GM20000 (cell line): ENCODE measurements around the gene RBFOX1.

Experiments
- DNase-seq: peaks from one replicate; pipeline ENCODE4 v3.0.0; 2012; ENCODE audit warnings: low spot score
- CTCF ChIP-seq: IDR thresholded peaks from 2 replicates; pipeline ENCODE4 v1.5.1; 2012; ENCODE audit warnings: mild to moderate bottlenecking, control low read depth; ENCODE audit errors: extremely low read depth, missing control alignments

The RBFOX1 gene

DNA sequence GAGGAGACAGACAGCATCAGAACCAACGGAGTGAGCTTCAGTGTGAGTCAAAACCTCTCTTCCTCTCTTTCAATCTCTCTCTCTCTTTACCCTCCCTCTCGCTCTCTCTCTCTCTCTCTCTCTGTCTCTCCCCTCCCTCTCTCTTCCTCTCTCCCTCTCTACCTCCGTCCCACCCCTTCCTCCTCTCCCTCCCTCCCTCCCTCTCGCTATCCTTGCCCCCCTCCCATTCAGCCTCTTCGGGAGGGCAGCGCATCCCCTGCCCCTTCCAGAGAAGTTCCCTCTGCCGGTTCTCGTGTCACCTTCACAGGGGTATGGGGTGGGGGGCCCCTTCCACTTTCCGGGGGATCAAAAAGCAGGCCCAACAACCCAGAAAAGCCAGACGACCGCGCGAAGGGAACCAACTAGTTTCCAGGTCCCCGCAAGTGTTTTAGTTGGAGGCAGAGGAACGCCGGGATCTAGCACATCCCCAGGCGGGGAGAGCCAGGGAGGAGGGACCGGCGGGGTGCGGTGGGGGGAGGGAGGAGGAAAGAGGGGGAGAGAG, 28.9 kb upstream of the RBFOX1 start:
- no peak for TF ChIP-seq CTCF
- DNase-seq: no peak

GRCh38 chr16:7304279-7304678, 28.4 kb upstream of the RBFOX1 start:
- DNase-seq: no peak

DNA sequence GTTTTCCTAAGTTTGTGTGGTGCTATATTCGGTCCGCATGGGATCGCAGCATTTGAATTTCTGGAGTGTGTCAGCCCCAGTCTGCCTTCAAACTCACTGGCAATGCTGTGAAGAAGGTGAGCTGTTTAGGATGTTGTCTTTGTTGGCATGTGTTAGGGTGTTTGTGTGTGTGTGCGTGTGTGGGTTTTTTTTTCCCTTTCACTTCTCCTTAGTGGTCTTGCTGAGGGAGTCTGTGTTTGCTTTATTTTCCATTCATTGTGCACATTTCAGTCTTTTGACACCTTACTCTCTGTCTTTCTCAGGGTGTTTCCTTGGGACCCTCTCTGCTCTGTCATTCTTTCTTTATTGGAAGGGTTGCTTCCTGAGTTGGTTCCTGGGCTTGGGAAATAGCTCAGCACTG, 27.7 kb upstream of the RBFOX1 start:
- no peak for DNase-seq
- TF ChIP-seq CTCF: no peak

More at GRCh38 chr16:7304279-7304678, 28.4 kb upstream of the RBFOX1 start:
- no peak for TF ChIP-seq CTCF

GRCh38 chr16:7313170-7313569, 19.5 kb upstream of the RBFOX1 start:
- DNase-seq: no peak
- TF ChIP-seq CTCF: no peak

DNA sequence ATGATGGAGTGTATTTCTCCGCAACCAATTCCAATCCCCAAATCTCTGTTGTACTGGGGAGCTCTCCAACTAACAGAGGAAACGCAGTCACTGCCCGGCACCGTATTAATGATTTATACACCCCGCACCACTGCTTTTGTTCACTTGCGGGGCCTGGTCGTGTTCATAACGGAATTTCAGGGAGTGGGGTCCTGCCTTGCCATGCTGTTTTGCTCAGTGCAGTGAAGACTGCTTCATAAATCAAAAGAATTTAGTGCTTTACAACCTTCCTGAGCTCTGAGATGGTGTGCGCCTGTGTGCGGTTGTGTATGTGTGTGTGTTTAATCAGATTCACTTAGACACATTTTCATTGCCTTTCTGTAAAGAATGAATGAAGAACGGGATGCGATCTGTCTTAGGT, 18.5 kb upstream of the RBFOX1 start:
- no peak for DNase-seq
- no peak for TF ChIP-seq CTCF

DNA sequence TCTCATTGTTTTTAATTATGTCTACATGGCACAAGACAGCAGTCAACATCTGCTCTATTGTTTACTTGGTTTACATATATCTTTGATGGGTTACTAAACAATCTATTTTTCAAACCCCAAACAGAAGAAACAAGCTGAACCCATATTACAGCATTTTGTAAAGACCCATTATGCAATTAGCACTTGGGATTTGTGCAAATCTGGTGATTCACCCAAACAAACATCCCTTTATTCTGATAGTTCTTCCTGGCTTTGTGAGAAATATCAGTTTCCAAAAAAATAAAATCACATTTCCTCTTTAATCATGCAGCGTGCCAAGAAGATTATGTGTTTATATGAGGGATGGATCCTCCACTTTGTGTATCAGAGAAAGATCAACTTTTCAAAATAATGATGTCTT, 16.8 kb upstream of the RBFOX1 start:
- no peak for TF ChIP-seq CTCF
- no peak for DNase-seq

DNA sequence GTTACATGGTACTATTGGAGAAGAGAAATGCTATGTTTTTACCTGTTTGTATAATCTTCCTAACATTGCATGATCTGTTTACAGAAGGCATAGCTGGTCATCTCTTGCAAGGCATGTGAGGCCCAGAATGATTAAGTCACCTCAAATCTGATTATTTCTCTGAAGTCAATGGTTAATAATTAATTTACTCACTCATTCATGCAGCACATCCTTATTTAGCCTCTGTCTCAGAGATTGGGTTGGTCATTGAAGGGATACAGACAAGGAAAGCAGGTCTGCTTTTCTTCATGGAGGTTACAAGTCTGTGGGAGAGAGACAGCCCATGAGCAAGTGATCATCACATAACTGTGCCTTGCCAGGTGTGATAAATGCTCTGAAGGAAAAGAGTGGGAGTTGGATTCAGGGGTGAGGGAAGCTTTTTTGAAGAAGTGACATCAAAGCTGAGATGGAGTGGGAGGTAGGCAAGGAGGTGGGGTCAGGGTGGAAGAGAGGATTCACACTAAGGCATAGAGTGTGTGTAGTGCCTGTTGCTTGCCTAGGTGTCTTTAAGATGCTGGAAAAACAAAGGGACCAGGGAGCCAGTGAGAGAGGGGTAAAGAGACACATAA, 16.3 kb upstream of the RBFOX1 start:
- TF ChIP-seq CTCF: no peak
- no peak for DNase-seq
